Activated effector memory CD4-positive, alpha-beta T cell treated with anti-CD3 and anti-CD28 coated beads, Interleukin-2, amount 50 U/mL, for 16 hours (primary cell): ENCODE results near the gene NUDT19.
"Not testable (repeated sequence)": the region's sequence is repeated elsewhere in the genome, so short reads cannot be mapped to it uniquely, and the experiment has no call there.

Experiments used
- DNase-seq: peaks from one replicate; pipeline ENCODE4 v3.0.0-alpha.2; 2020

The NUDT19 gene

GRCh38 chr19:32691291-32691951 is at the start of gene NUDT19:
Gene NUDT19, plus strand, starts transcription at chr19:32691821. Its CDS starts 140 bp downstream, at chr19:32691961.
- peak; percentile 91 for DNase-seq

GRCh38 chr19:32642771-32643170 is 48.9 kb upstream of the NUDT19 start:
- peak; percentile 85 for DNase-seq

GRCh38 chr19:32646556-32646955 is 45.1 kb upstream of the NUDT19 start:
- no peak for DNase-seq

- no peak for DNase-seq
These were observed 44.3 kb upstream of the NUDT19 start for GRCh38 chr19:32647361-32647760.

GRCh38 chr19:32649751-32650150 is 41.9 kb upstream of the NUDT19 start:
- no peak for DNase-seq

GRCh38 chr19:32650671-32651070 is 41.0 kb upstream of the NUDT19 start:
- no peak for DNase-seq

GRCh38 chr19:32651729-32652140 is 39.9 kb upstream of the NUDT19 start:
- no peak for DNase-seq

GRCh38 chr19:32652331-32652730 is 39.3 kb upstream of the NUDT19 start:
- not testable (repeated sequence) for DNase-seq

GRCh38 chr19:32652894-32653598 is 38.6 kb upstream of the NUDT19 start:
- DNase-seq: no peak

GRCh38 chr19:32653599-32653915 is 38.1 kb upstream of the NUDT19 start:
- no peak for DNase-seq

GRCh38 chr19:32656379-32656778 is 35.2 kb upstream of the NUDT19 start:
- DNase-seq: not testable (repeated sequence)

- DNase-seq: no peak
These were observed 33.5 kb upstream of the NUDT19 start for GRCh38 chr19:32658075-32658474.

GRCh38 chr19:32658527-32658926 is 33.1 kb upstream of the NUDT19 start:
- DNase-seq: no peak

- DNase-seq: no peak
These were observed 30.3 kb upstream of the NUDT19 start for GRCh38 chr19:32661318-32661717.

GRCh38 chr19:32662186-32662585 is 29.4 kb upstream of the NUDT19 start:
- DNase-seq: no peak

GRCh38 chr19:32666084-32666483 is 25.5 kb upstream of the NUDT19 start:
- no peak for DNase-seq

- no peak for DNase-seq
These were observed 22.3 kb upstream of the NUDT19 start for GRCh38 chr19:32669310-32669709.

- no peak for DNase-seq
These were observed 19.6 kb upstream of the NUDT19 start for GRCh38 chr19:32671883-32672593.

- DNase-seq: no peak
These were observed 18.8 kb upstream of the NUDT19 start for GRCh38 chr19:32672841-32673240.

- DNase-seq: no peak
These were observed 18.0 kb upstream of the NUDT19 start for GRCh38 chr19:32673573-32673972.

- no peak for DNase-seq
These were observed 17.3 kb upstream of the NUDT19 start for GRCh38 chr19:32674153-32674930.

GRCh38 chr19:32674931-32675719 is 16.5 kb upstream of the NUDT19 start, which contains the start of gene ANKRD27:
Gene ANKRD27, minus strand, starts transcription at chr19:32675180. Its CDS starts 16,165 bp downstream, at chr19:32659015.
- peak; percentile 99 for DNase-seq
